8988T (cell line): ENCODE measurements around the gene GAR1.
"Not testable (repeated sequence)": the region's sequence is repeated elsewhere in the genome, so short reads cannot be mapped to it uniquely, and the experiment has no call there.

Source experiments
- DNase-seq: peaks from one replicate; pipeline ENCODE4 v3.0.0; 2011

The GAR1 gene

GRCh38 chr4:109847896-109848442, 32.4 kb downstream of the GAR1 start, which contains the start of gene LRIT3:
TSS of gene LRIT3 (plus strand) at chr4:109848107. CDS start at chr4:109848202, 95 bp downstream.
- no peak for DNase-seq

GRCh38 chr4:109848501-109848900, 32.9 kb downstream of the GAR1 start:
- DNase-seq: no peak

- DNase-seq: no peak
Measured at GRCh38 chr4:109850601-109851000, 35.0 kb downstream of the GAR1 start.

GRCh38 chr4:109859426-109860300, 44.1 kb downstream of the GAR1 start:
- not testable (repeated sequence) for DNase-seq

GRCh38 chr4:109861271-109861670, 45.7 kb downstream of the GAR1 start:
- DNase-seq: no peak

DNA sequence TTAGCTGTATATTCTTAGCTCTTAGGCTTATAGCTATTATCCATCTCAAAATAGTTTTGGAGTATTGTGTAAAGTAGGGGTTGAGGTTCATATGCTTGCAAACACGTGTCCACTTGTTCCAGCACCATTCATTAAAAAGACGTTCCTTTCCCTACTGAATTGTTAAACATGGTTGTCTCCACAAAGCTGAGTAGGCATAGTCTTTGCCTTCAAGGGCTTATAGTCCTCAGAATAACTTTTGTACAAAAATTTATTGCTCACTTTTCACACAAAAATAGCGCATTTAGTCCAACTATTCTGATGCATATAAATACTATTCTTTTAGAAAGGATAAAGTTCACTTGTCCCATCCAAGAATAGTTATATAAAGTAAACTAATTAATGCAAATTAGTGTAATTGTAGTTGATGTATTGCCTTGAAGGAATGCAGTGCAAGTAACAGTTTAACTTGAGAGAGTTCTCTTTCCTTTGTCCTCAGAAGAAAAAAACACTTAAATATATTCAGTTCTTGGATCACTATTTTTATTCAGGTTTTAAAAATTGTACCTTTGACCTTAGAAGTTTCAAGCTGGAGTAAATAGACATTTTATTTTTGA, 46.5 kb downstream of the GAR1 start:
- no peak for DNase-seq

DNA sequence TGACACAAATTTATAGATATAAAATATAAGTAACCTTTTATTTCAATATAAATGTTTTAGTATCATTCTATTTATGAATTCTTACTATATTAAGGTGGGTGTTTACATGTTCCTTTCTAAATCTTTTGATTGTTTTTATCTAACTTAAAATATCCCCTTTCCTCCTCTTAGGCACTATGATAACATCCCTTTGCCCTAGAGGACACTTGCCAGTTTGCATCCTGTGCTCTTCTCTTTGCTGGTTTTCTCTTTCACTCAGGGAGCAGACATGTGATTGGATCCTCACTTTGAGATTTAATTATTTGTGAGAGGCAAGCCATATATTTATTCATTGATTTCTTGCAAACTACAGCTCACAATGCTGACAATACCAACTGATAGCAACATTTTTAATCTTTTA, 48.6 kb downstream of the GAR1 start:
- DNase-seq: no peak

DNA sequence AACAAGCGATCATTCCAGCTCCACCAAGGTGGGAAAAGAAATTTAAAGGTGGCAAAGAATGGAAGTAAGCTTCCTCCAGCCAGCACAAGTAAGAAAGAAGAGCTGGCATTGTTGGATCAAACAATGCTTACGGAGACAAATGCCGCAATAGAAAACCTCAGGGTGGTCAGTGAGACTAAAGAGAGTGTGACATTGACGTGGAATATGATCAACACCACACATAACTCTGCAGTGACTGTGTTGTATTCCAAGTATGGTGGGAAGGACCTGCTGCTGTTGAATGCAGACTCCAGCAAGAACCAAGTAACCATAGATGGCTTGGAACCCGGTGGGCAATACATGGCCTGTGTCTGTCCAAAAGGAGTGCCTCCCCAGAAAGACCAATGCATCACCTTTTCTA, 54.5 kb downstream of the GAR1 start:
- no peak for DNase-seq

GRCh38 chr4:109872065-109872464, 56.5 kb downstream of the GAR1 start:
- no peak for DNase-seq

GRCh38 chr4:109872950-109873656, 57.5 kb downstream of the GAR1 start:
- no peak for DNase-seq

DNA sequence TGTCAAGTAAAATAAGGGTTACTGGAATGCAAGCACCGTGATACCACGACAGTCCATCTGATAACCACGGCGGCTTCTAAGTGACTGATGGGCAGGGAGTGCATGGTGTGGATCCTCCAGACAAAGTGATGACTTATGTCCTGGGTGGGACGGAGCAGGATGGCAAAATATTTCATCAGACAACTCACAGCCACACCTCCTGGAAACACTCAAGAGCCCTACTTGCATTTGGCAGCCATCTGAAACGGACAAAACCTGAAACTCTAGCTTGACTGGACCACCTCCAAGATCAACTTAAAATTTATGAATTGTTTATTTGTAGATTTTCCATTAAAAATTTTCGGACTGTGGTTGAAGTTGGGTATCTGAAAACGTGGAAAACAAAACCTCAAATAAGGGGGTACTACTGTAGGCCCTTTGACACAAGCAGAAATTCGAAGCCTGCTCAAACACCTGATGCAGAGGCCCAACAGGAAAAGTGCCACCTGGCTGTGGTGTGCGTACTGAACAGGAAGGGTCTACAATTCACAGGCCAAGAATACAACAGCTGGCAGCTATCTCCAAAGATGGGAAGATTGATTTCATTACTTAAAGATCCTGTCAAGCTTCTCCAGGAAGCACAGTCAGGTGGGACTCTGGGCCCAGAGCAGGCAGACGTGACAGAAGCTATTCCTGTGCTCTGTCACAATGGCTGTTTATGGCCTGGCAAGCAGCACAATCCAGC, 58.4 kb downstream of the GAR1 start:
- no peak for DNase-seq
